HG02943 (cell line): ENCODE data around the gene SORCS2.

ENCODE experiments used
- ATAC-seq: cut with Tn5 transposase; IDR thresholded peaks from one replicate; pipeline ENCODE4 v1.9.1; 2021; ENCODE audit warnings: mild to moderate bottlenecking, low read depth, moderate library complexity; ENCODE audit not compliant: unreplicated experiment

SORCS2 gene

DNA sequence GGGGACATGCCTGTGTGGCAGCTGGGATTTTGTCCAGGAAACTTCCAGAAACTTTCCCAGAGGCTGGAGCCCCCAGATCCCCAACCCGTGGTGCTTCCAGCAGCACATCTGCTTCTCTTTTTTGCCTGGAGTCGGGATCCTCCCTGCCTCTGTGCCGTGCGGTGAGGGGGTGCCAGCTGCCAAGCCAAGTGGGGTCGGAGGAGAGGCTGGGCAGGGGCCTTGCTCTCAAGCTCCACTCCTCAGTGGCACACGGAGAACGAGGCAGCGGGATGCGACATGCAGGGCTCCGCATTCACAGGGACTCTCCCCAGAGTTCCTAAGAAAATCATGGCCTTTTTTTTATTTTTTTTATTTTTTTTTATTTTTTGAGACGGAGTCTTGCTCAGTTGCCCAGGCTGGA, 121.7 kb downstream of the SORCS2 start:
- ATAC-seq, result no peak

DNA sequence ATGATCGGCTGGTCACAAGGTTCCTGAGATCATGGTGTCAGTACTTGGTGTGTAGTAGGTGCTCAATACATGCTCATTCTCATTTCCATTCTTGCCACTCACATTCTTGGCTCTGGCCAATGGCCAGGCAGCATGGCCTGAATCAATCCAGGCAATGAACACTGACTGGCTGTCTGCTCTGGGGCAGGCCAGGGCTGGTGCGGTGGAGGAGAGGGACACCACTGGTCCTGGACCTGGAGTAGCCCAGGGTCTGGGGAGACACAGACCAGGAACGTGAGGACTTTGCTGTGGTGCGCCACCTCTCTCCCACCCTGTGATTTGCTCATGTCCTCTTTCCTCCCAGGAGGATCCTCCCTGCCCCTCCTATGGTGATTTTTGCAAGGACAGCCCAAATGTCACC, 122.9 kb downstream of the SORCS2 start:
- no peak for ATAC-seq

- no peak for ATAC-seq
Measured at GRCh38 chr4:7315935-7316334, 123.6 kb downstream of the SORCS2 start.

DNA sequence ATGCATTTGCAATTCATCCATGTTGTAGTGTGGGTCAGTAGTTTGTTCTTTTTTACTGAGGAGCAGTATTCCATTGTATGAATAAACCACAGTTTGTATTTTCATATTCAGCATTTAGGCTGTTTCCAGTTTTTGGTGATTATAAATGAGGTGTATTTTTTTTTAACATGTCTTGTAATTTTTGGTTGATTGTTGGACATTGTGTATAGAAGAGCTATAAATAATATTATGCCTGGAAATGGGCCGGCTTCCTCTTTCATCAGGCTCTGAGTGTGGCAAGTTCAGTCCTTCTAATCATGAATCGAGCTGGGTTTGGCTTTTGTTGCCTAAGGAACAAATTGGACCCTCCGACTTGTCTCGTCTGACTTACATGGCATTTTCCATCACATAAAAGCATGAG, 126.7 kb downstream of the SORCS2 start:
- no peak for ATAC-seq

- ATAC-seq, result no peak
Measured at GRCh38 chr4:7320206-7320797, 128.0 kb downstream of the SORCS2 start.

- no peak for ATAC-seq
Measured at GRCh38 chr4:7322166-7322991, 130.0 kb downstream of the SORCS2 start.

DNA sequence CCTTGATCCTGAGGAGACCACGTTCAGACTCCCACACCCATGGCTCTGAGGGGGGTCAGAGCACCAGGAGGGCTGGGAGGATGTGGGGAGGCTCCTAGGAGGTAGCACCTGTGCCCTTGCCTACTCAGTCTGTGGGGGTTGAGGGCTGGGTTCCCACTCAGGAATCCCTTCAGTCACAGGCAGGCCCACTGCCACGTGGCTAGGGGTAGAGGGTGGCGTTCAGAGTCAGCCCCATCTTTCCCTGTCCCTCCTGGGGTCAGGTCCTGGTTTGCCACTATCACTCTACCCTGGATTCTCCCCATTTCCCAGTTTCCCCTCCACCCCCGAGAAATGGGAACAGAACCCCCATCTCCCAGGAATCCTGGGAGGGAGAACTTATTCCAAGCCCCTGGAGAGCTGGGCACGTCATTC, 131.1 kb downstream of the SORCS2 start:
- ATAC-seq, result no peak

- no peak for ATAC-seq
Measured at GRCh38 chr4:7323872-7324650, 131.7 kb downstream of the SORCS2 start.

GRCh38 chr4:7324651-7325121, 132.3 kb downstream of the SORCS2 start:
- ATAC-seq, result no peak

GRCh38 chr4:7325541-7325940, 133.2 kb downstream of the SORCS2 start:
- no peak for ATAC-seq

DNA sequence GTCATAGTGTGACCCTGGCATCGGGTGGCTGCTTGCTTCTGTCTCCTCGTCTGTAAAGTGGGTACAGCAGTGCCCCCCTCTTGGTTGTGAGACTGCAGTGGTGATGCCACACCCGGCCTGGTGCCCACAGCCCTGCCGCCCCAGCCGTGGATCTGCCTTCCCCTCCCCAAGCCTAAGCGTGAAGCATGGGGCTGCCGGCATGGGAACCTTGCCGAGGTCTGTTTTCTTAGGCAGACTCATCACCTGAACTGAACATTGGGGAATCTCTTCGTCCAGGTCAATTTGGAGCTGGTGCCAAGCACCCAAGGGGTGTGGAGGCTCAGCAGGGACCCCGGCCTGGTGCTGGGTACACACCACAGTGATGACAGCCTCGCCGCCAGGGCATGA, 134.0 kb downstream of the SORCS2 start:
- no peak for ATAC-seq

DNA sequence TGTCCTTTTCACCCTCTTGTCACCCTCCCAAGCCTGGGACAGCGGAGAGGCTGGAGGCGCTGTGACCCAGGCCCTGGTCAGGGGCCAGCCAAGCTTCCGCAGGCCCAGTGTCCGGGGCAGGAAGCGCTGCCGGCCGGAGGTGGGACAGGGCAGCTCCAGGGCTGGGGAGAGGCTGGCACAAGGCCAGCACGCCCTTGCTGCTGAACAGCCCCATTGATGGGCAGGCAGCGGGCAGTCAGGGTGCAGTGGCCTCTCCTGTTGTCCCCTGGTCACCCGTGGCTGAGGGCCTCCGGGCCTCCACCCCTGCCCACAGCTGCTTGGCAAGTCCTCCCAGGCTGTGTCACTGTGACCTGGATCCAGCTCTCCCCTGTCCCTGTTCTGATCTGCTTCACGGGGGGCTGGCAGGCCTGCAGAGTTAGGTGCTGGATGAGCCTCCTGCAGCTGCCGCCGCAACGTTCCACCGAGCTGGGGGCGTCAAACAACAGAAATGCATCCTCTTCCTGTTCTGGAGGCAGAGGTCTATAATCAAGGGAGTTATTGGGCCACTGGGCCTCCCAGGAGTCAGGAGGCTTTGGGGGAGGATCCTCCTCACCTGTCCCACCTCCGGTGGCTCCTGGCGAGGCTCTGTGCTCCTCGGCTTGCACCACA, 134.5 kb downstream of the SORCS2 start:
- ATAC-seq, result no peak

- no peak for ATAC-seq
Measured at GRCh38 chr4:7327341-7327885, 135.1 kb downstream of the SORCS2 start.

- no peak for ATAC-seq
Measured at GRCh38 chr4:7328162-7328912, 136.0 kb downstream of the SORCS2 start.

DNA sequence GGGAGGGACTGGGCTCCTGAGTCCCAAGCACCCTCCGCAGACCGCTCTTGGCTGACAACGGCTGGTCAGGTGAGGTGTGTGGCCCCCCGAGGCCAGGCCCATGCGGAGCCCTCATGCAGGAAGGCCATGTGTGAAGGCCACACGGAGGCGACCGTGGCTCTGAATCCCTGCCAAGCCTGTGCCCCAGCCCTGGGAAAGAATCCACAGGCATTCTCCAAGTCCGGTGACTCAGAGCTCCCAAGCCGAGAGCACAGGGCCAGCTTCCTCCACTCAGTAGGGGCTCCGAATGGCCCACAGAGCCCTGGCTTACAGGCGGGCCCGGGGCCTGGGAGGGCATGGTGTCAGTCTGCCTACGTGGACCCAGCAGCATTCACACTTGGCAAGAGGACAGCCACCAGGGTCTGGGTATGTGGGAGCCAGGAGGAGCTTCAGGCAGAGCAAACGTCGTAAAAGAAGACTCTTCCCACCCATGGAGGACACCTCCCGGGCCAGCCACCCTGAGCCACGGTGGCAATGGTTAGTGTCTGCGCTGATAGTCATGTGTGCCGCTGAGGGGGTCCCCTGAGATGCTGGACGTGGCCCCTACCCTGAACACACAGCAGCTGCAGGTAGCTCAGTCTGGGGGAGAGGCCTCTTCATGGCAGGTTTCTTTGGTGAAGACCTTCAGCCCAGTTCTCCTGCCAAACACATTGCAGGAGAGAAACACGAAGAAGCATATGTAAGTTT, 136.7 kb downstream of the SORCS2 start:
- no peak for ATAC-seq

DNA sequence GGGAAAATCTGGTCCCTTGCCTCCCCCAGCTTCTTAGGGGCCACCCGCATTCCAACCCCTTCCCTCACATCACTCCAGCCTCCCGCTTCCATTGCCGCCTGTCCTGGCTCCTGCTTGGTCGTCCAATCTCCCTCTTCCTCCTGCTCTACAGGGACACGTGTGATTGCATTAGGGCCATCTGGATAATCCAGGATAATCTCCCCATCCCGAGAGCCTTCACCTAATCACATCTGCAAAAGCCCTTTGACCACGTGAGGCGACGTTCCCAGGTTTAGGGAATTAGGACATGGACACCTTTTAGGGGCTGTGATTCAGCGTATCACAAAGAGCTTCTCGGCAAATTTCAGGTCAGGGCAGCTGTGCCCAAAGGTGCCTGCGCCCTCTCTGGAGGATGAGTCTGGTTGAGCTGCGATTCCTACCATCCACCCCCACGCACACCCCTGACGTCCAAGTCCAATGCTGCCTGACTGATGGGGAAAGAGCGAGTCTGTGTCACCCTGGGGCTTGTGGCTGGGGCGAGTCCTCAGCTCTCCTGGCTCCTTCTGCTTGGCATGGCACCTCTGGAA, 137.8 kb downstream of the SORCS2 start:
- no peak for ATAC-seq

DNA sequence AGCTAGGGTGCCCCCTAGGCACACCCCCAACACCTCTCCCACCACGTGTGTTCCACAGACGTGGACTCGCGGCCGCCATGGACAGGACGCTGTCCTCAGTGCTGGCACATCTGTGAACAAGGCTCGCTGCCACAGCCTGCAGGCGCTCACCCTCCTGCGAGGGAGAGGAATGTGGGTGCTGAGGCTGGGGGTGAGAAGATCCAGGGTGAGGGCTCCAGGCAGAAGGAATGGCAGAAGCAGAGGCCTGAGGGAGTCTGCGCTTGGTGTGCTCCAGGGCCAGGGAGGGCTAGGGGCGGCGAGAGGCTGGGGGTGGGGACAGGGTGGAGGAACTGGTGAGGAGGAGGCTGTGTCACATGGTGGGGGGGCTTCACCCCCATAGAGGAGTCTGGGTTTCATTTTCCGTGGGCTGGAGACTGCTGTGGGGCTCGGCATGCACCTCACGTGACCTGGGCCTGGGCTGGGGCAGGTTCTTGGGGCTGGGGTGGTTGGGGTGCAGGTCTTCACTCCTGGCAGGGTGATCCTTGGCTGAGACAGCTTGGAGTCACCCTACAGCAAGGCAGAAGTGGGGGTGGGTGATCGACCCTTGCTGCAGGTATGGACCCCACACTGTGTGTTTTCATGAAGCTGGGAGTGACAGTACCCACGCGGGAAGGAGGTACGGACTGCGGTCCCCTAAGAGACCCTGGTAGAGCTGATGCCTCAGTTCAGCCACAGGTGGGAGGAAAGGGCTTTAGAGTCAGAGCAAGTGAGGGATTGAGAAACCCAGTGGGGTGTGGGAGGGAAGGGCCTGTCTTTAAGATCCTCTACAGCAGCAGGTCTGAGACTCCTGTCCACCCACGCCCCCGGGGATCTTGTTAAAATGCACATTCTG, 138.7 kb downstream of the SORCS2 start:
- ATAC-seq, result no peak

DNA sequence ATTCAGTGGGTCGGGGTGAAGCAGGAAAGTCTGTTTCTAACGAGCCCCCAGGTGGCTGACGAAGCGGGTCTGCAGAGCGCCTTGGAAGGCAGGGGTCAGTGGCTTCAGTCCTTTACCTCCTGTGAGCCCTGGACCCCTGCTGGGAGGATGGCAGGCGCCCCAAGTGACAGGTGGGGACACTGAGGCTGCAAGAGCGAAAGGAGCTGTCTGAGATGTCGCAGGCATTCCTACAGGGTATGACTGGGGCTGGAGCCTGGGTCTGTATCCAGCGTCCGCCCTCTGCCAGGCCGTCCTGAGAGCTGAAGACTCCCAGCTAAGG, 139.3 kb downstream of the SORCS2 start:
- ATAC-seq, result no peak
